ENCODE measurements around the gene ARHGAP1. TPM values are rescaled to one million over a fixed set of nuclear protein-coding genes. Genes with fewer than 3 reads are reported as not detected.

ARHGAP1 gene
- total and polyA plus RNA-seq, 2 experiments from 2014 or later, result 54.3 to 98.5 TPM

DNA sequence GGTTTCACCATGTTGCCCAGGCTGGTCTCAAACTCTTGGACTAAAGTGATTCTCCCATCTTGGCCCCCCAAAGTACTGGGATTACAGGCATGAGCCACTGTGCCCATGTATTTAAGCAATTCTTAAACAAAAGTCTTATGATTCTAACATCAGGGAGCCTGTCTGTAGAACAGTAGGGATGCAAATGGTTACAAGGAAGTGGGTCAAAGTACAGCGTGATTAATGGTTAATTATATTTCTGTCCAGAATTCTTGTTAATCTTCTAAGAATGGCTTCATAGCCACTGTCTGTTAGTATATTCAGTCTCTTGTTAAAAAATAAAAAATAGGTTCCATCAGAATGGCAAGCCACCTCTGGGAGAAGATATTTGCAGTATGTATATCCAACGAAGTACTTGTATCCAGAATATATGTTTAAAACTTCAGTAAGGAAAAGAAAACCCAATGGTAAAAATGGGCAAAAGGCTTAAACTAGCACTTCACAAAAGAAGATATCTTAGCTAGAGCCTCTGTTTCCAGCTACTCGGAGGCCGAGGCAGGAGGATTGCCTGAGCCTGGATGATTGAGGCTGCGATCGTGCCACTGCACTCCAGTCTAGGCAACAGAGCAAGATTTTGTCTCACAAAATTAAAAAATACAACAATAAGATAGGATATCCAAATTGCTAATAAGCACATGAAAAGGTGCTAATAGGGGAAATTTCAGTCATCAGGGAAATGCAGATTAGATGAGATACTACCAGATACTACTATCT is 60.2 kb downstream of the ARHGAP1 start:
- H3K9me3 ChIP-seq (ENCODE audit: low read depth), result no peaks in the 10 kb centered on the region
- no peak overlapping the region for H3K27ac ChIP-seq
- H2AFZ ChIP-seq, result no peak overlapping the region
- no peaks in the 10 kb centered on the region for H3F3A ChIP-seq (ENCODE audit: insufficient read depth)
- no peaks in the 10 kb centered on the region for H3K9me2 ChIP-seq (ENCODE audit: insufficient read depth)
- no peaks in the 10 kb centered on the region for H4K20me1 ChIP-seq (ENCODE audit: insufficient read depth)
- 92 to 95% methylated on average over 6 of the region's 6 CpGs for WGBS, 2 experiments (ENCODE audit: low coverage in 1 of 2, low lambda C conversion rate in 2 of 2, missing lambda C conversion rate in 2 of 2)
- H3K4me1 ChIP-seq (ENCODE audit: insufficient read depth), result no peaks in the 10 kb centered on the region
- H3K36me3 ChIP-seq (ENCODE audit: low read depth), result peaks cover 16% of the 10 kb centered on the region
- H3K27me3 ChIP-seq (replicated peaks; ENCODE audit: insufficient read depth), result no peaks in the 10 kb centered on the region
- no peak for DNase-seq
- in situ Hi-C loops (cut with MboI), result no loop called here
- no peak for TF ChIP-seq EZH2phosphoT487 (IDR thresholded peaks at IDR 0.05; ENCODE audit: insufficient read depth, low read depth)
- TF ChIP-seq EZH2 (IDR thresholded peaks at IDR 0.05; ENCODE audit: insufficient read depth, poor library complexity, severe bottlenecking), result no peak
- H3K4me2 ChIP-seq (ENCODE audit: unreplicated experiment), result no peak overlapping the region
- H3K79me2 ChIP-seq (ENCODE audit: insufficient read depth), result peaks cover 82% of the 10 kb centered on the region
- H3K4me3 ChIP-seq, result no peak overlapping the region
- H3K9ac ChIP-seq, result no peak overlapping the region

DNA sequence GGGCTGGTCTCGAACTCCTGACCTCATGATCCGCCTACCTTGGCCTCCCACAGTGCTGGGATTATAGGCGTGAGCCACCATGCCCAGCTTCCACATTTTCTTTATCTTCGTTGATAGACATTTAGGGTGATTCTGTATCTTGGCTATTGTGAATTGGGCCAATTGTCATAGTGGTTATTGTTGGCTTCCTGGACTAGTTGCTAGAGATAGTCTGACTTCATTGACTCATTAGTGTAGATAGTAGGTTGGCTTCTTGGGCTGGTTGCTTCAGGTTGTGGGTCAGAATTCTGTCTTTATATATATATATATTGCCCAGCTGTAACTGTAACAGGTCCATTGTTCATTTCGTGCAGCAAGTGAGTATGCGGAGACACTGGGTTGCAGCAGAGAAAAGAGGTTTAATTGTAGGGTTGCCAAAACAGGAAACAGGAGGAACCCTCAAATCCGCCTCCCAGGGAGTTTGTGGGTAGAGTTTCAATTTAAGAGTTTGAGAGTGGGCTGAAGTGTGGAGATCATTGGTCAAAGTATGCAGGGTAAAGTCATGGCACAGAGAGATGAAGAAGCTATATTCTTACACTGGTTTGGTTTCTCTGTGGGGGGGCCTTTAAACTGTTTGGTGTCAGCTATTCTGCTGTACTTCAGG is 61.1 kb downstream of the ARHGAP1 start:
- Histone ChIP-seq H3K4me3 (no peak overlapping the region), H3K9me2 (ENCODE audit: insufficient read depth) (no peaks in the 10 kb centered on the region), H4K20me1 (ENCODE audit: insufficient read depth) (no peaks in the 10 kb centered on the region), H3F3A (ENCODE audit: insufficient read depth) (no peaks in the 10 kb centered on the region), H3K27me3 (replicated peaks; ENCODE audit: insufficient read depth) (no peaks in the 10 kb centered on the region), H3K4me1 (ENCODE audit: insufficient read depth) (no peaks in the 10 kb centered on the region), H3K36me3 (ENCODE audit: low read depth) (peaks cover 10% of the 10 kb centered on the region; the same call in 1 of the 2 replicates), H3K4me2 (ENCODE audit: unreplicated experiment) (no peak overlapping the region), H3K27ac (no peak overlapping the region), H3K79me2 (ENCODE audit: insufficient read depth) (peaks cover 90% of the 10 kb centered on the region), H2AFZ (no peak overlapping the region), H3K9ac (no peak overlapping the region), H3K9me3 (ENCODE audit: low read depth) (no peaks in the 10 kb centered on the region)
- in situ Hi-C loops (cut with MboI), result no loop called here
- TF ChIP-seq EZH2 (IDR thresholded peaks at IDR 0.05; ENCODE audit: insufficient read depth, poor library complexity, severe bottlenecking) (no peak), EZH2phosphoT487 (IDR thresholded peaks at IDR 0.05; ENCODE audit: insufficient read depth, low read depth) (no peak)
- 99% methylated on average over 7 of the region's 7 CpGs for WGBS, 2 experiments (ENCODE audit: low coverage in 1 of 2, low lambda C conversion rate in 2 of 2, missing lambda C conversion rate in 2 of 2)
- DNase-seq, result no peak

DNA sequence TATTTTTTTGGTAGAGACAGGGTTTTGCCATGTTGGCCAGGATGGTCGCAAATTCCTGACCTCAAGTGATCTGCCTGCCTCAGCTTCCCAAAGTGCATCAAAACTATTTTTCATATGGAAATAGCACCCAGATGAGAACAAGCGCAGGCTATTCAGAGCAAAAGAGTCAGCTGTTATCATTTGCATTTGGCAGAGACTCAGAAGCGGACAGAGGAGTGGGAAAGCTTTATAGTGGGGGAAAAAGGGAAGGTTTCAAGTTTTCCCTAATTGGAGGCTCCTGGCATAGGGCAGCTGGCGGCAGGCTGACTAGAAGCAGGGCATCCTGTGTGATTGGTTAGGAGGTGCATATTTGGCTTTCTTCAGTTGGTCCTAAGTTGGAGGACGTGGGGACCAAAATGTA is 62.9 kb downstream of the ARHGAP1 start:
- no peak for DNase-seq
- Histone ChIP-seq H3K36me3 (ENCODE audit: low read depth) (peaks cover 6% of the 10 kb centered on the region; the same call in 1 of the 2 replicates), H3K79me2 (ENCODE audit: insufficient read depth) (peaks cover 84% of the 10 kb centered on the region), H3K4me3 (no peak overlapping the region), H3K4me1 (ENCODE audit: insufficient read depth) (no peaks in the 10 kb centered on the region), H3K27ac (no peak overlapping the region), H2AFZ (no peak overlapping the region), H4K20me1 (ENCODE audit: insufficient read depth) (no peaks in the 10 kb centered on the region), H3K9me3 (ENCODE audit: low read depth) (no peaks in the 10 kb centered on the region), H3F3A (ENCODE audit: insufficient read depth) (no peaks in the 10 kb centered on the region), H3K27me3 (replicated peaks; ENCODE audit: insufficient read depth) (no peaks in the 10 kb centered on the region), H3K4me2 (ENCODE audit: unreplicated experiment) (no peak overlapping the region), H3K9me2 (ENCODE audit: insufficient read depth) (no peaks in the 10 kb centered on the region), H3K9ac (no peak overlapping the region)
- no peak for TF ChIP-seq EZH2 (IDR thresholded peaks at IDR 0.05; ENCODE audit: insufficient read depth, poor library complexity, severe bottlenecking)
- no peak for TF ChIP-seq EZH2phosphoT487 (IDR thresholded peaks at IDR 0.05; ENCODE audit: insufficient read depth, low read depth)
- in situ Hi-C loops (cut with MboI), result no loop called here
- WGBS, 2 experiments (ENCODE audit: low coverage in 1 of 2, low lambda C conversion rate in 2 of 2, missing lambda C conversion rate in 2 of 2), result 94 to 98% methylated on average over 5 of the region's 5 CpGs

GRCh38 chr11:46635557-46636139 is 64.8 kb downstream of the ARHGAP1 start:
- WGBS, 2 experiments (ENCODE audit: low coverage in 1 of 2, low lambda C conversion rate in 2 of 2, missing lambda C conversion rate in 2 of 2), result 95 to 100% methylated on average over 5 of the region's 5 CpGs

More at GRCh38 chr11:46635557-46636139, 64.8 kb downstream of the ARHGAP1 start:
- Histone ChIP-seq H3F3A (ENCODE audit: insufficient read depth) (no peaks in the 10 kb centered on the region), H3K79me2 (ENCODE audit: insufficient read depth) (peaks cover 88% of the 10 kb centered on the region), H3K27me3 (replicated peaks; ENCODE audit: insufficient read depth) (no peaks in the 10 kb centered on the region), H3K27ac (no peak overlapping the region), H3K36me3 (ENCODE audit: low read depth) (peaks cover 14% of the 10 kb centered on the region), H2AFZ (no peak overlapping the region), H3K4me1 (ENCODE audit: insufficient read depth) (no peaks in the 10 kb centered on the region), H4K20me1 (ENCODE audit: insufficient read depth) (no peaks in the 10 kb centered on the region), H3K4me3 (no peak overlapping the region), H3K4me2 (ENCODE audit: unreplicated experiment) (no peak overlapping the region), H3K9me3 (ENCODE audit: low read depth) (no peaks in the 10 kb centered on the region), H3K9ac (no peak overlapping the region), H3K9me2 (ENCODE audit: insufficient read depth) (no peaks in the 10 kb centered on the region)
- TF ChIP-seq EZH2 (IDR thresholded peaks at IDR 0.05; ENCODE audit: insufficient read depth, poor library complexity, severe bottlenecking), result no peak
- no peak for TF ChIP-seq EZH2phosphoT487 (IDR thresholded peaks at IDR 0.05; ENCODE audit: insufficient read depth, low read depth)
- no peak for DNase-seq
- in situ Hi-C loops (cut with MboI), result no loop called here

Data from GM23248 (cell line).